OCI-LY7 (cell line): ENCODE measurements around the gene RAB3GAP2. TPM values are rescaled to one million over a fixed set of nuclear protein-coding genes. Genes with fewer than 3 reads are reported as not detected.

Experiments used
- BruUV-seq: library from RNA; stranded (reverse); fragments of 400-500 nt; replicated peaks from 2 replicates; lab custom pipeline; 2021; lab: Mats Ljungman, UMichigan
- CTCF ChIA-PET: fragments of 300-600 bp; sonication (Branson Sonifier 250); formaldehyde crosslinking; loops from one replicate; lab custom pipeline; 2022; ENCODE audit warnings: antibody characterized with exemption; ENCODE audit not compliant: unreplicated experiment; lab: Charles Lee
- POLR2A ChIA-PET: fragments of 300-600 bp; sonication (Branson Sonifier 250); formaldehyde crosslinking; loops from one replicate; lab custom pipeline; 2022; ENCODE audit warnings: antibody characterized with exemption; lab: Charles Lee
- DNase-seq: peaks from one replicate; pipeline ENCODE4 v3.0.0-alpha.2; 2015; ENCODE audit warnings: low spot score
- H2AFZ ChIP-seq: fragments of 200-600 bp; sonication (generic), shearing (Covaris generic); 2 replicates; pipeline ENCODE4 v1.6.1; 2014; ENCODE audit warnings: mild to moderate bottlenecking, antibody characterized with exemption, low read length, moderate library complexity
- H3K27ac ChIP-seq: fragments of 200-600 bp; sonication (generic); 2 replicates; pipeline ENCODE4 v1.5.1; 2014; ENCODE audit warnings: mixed run types, low read depth, mild to moderate bottlenecking, moderate library complexity, low read length, inconsistent platforms; ENCODE audit not compliant: poor library complexity, severe bottlenecking
- H3K36me3 ChIP-seq: fragments of 200-600 bp; sonication (generic); 2 replicates; pipeline ENCODE4 v1.6.1; 2014; ENCODE audit warnings: mild to moderate bottlenecking, antibody characterized with exemption, low read length, moderate library complexity, mixed read lengths; ENCODE audit not compliant: insufficient read depth
- H3K4me1 ChIP-seq: fragments of 200-600 bp; sonication (generic); 2 replicates; pipeline ENCODE4 v1.5.1; 2014; ENCODE audit warnings: mild to moderate bottlenecking, low read length; ENCODE audit not compliant: insufficient read depth, poor library complexity, severe bottlenecking
- H3K4me2 ChIP-seq: fragments of 200-600 bp; sonication (generic); 2 replicates; pipeline ENCODE4 v1.6.1; 2014; ENCODE audit warnings: mild to moderate bottlenecking, low read length
- H3K4me3 ChIP-seq: fragments of 200-600 bp; sonication (generic); 2 replicates; pipeline ENCODE4 v1.5.1; 2014; ENCODE audit warnings: mild to moderate bottlenecking, low read depth, low read length; ENCODE audit not compliant: poor library complexity, severe bottlenecking
- H3K79me2 ChIP-seq: fragments of 200-600 bp; sonication (generic); 2 replicates; pipeline ENCODE4 v1.6.1; 2016; ENCODE audit warnings: low read depth, mild to moderate bottlenecking, low read length, moderate library complexity, mixed read lengths; ENCODE audit not compliant: insufficient read depth
- H3K9me2 ChIP-seq: fragments of 200-600 bp; sonication (generic); 2 replicates; pipeline ENCODE4 v1.6.1; 2016; ENCODE audit warnings: mild to moderate bottlenecking, low read length, mixed read lengths; ENCODE audit not compliant: insufficient read depth
- H3K9me3 ChIP-seq: fragments of 200-600 bp; sonication (generic); 2 replicates; pipeline ENCODE4 v1.6.1; 2014; ENCODE audit warnings: mild to moderate bottlenecking, mixed run types, low read length, mixed read lengths
- H4K20me1 ChIP-seq: fragments of 200-600 bp; sonication (generic); 2 replicates; pipeline ENCODE4 v1.6.1; 2014; ENCODE audit warnings: mild to moderate bottlenecking, antibody characterized with exemption, low read length, moderate library complexity, mixed read lengths; ENCODE audit not compliant: insufficient read depth
- CTCF ChIP-seq: fragments of 200-600 bp; sonication (generic); conservative IDR thresholded peaks from 2 replicates; pipeline ENCODE4 v1.5.1; 2014; ENCODE audit warnings: mild to moderate bottlenecking, antibody characterized with exemption, low read length, moderate library complexity, mixed read lengths
- EZH2phosphoT487 ChIP-seq: fragments of 200-600 bp; sonication (generic); IDR thresholded peaks from 2 replicates; pipeline ENCODE4 v1.6.1; 2018; ENCODE audit warnings: low read depth, borderline replicate concordance, mild to moderate bottlenecking, mixed run types, antibody characterized with exemption, low read length, moderate library complexity, mixed read lengths
- intact Hi-C: fragments of 100-400 bp; cut with micrococcal nuclease; formaldehyde crosslinking; loops from one replicate; pipeline ENCODE4 v1.10.0; 2022; ENCODE audit not compliant: unreplicated experiment
- total RNA-seq, 2 experiments: library from RNA; depleted of rRNA in 1 of 2; stranded (reverse); fragments of >200 nt in 1 of 2; shearing (Covaris generic) in 1 of 2; gene quantifications; 2 replicates each; pipeline ENCODE4 v1.2.3, GENCODE V29; 2014 to 2022

The RAB3GAP2 gene
- total RNA-seq, 2 experiments from 2014 or later, result 16.9 to 41.1 TPM

GRCh38 chr1:220280249-220280648 lies 8.0 kb upstream of the RAB3GAP2 start:
- Histone ChIP-seq H3K9me2 (no peaks in the 10 kb centered on the region), H3K4me3 (no peak overlapping the region), H3K4me2 (no peak overlapping the region), H3K4me1 (no peaks in the 10 kb centered on the region), H3K9me3 (no peaks in the 10 kb centered on the region), H3K36me3 (no peaks in the 10 kb centered on the region), H4K20me1 (no peaks in the 10 kb centered on the region), H3K27ac (no peak overlapping the region), H2AFZ (no peak overlapping the region), H3K79me2 (no peaks in the 10 kb centered on the region)
- DNase-seq, result no peak
- intact Hi-C loops, result no loop called here
- ChIA-PET POLR2A (interaction anchor here (1.5 kb wide), 1 partner anchor 8 kb away, joined by 5 read pairs; the partner anchor contains the start of gene RAB3GAP2), CTCF (no interaction called here)
- BruUV-seq, result no TSS peak
- TF ChIP-seq EZH2phosphoT487 (no peak), CTCF (no peak)

GRCh38 chr1:220278991-220279390 lies 6.7 kb upstream of the RAB3GAP2 start:
- Histone ChIP-seq H2AFZ (no peak overlapping the region), H3K27ac (no peak overlapping the region), H3K36me3 (no peaks in the 10 kb centered on the region), H3K9me2 (no peaks in the 10 kb centered on the region), H3K79me2 (no peaks in the 10 kb centered on the region), H3K4me1 (no peaks in the 10 kb centered on the region), H3K4me2 (no peak overlapping the region), H3K4me3 (no peak overlapping the region), H4K20me1 (no peaks in the 10 kb centered on the region), H3K9me3 (no peaks in the 10 kb centered on the region)
- DNase-seq, result no peak
- ChIA-PET POLR2A (interaction anchor here (0.6 kb wide), 1 partner anchor 49 kb away, joined by 3 read pairs; no protein-coding TSS in a partner anchor), CTCF (no interaction called here)
- intact Hi-C loops, result no loop called here
- TF ChIP-seq CTCF (no peak), EZH2phosphoT487 (no peak)
- no TSS peak for BruUV-seq

- CTCF ChIA-PET, result no interaction called here
Measured at GRCh38 chr1:220275430-220275829, 3.2 kb upstream of the RAB3GAP2 start.

More at GRCh38 chr1:220275430-220275829, 3.2 kb upstream of the RAB3GAP2 start:
- Histone ChIP-seq H4K20me1 (peaks cover 4% of the 10 kb centered on the region; the same call in 1 of the 2 replicates), H3K36me3 (peaks cover under 1% of the 10 kb centered on the region; the same call in 1 of the 2 replicates), H3K4me2 (no peak overlapping the region), H3K27ac (no peak overlapping the region), H3K4me1 (peaks cover 13% of the 10 kb centered on the region), H3K79me2 (peaks cover 14% of the 10 kb centered on the region), H3K9me2 (no peaks in the 10 kb centered on the region), H2AFZ (no peak overlapping the region), H3K4me3 (no peak overlapping the region), H3K9me3 (no peaks in the 10 kb centered on the region)
- no peak for DNase-seq
- no TSS peak for BruUV-seq
- intact Hi-C loops, result no loop called here
- POLR2A ChIA-PET, result no interaction called here
- TF ChIP-seq EZH2phosphoT487 (no peak), CTCF (no peak)
